Measurements from ENCODE around the gene MCTP2.

MCTP2 gene

DNA sequence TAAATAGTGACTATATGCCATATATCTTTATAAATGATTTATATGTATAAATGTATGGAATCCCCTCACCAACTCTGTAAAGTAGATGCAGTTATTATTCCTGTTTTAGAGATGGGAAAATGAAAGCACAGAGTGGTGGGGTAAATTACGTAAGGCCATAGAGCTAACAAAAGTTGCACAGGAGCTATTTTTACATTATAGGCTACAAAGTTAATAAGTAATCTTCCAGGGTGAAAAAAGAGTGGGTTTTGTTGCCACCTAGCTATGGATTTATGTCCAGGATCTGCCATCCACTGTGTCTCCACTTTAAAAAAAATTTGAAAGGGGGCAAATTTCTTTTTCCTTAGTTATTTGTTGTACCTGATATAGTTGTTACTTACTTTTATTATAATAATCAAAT, 235.7 kb downstream of the MCTP2 start:
- Histone ChIP-seq H3K27me3 (ENCODE audit: low read length) (no peaks in the 10 kb centered on the region), H3K9ac (ENCODE audit: low read length) (no peak overlapping the region), H3K36me3 (ENCODE audit: low read length) (peaks cover 10% of the 10 kb centered on the region; the same call in 1 of the 2 replicates), H3K9me3 (ENCODE audit: insufficient read depth, low read length) (no peaks in the 10 kb centered on the region), H4K20me1 (ENCODE audit: low read depth, low read length) (no peaks in the 10 kb centered on the region), H3F3A (ENCODE audit: insufficient read depth) (no peaks in the 10 kb centered on the region), H2AFZ (ENCODE audit: low read depth, low read length, severe bottlenecking) (no peak overlapping the region), H3K27ac (ENCODE audit: low read depth, low read length) (no peak overlapping the region), H3K4me3 (ENCODE audit: insufficient read depth, low read length, poor library complexity, severe bottlenecking) (no peak overlapping the region), H3K4me2 (ENCODE audit: low read depth, low read length, poor library complexity, severe bottlenecking) (no peak overlapping the region), H3K9me2 (replicated peaks; ENCODE audit: insufficient read depth, low read length) (no peaks in the 10 kb centered on the region), H3K79me2 (ENCODE audit: insufficient read depth, low read length) (no peaks in the 10 kb centered on the region)
- TF ChIP-seq, protein P1, sequence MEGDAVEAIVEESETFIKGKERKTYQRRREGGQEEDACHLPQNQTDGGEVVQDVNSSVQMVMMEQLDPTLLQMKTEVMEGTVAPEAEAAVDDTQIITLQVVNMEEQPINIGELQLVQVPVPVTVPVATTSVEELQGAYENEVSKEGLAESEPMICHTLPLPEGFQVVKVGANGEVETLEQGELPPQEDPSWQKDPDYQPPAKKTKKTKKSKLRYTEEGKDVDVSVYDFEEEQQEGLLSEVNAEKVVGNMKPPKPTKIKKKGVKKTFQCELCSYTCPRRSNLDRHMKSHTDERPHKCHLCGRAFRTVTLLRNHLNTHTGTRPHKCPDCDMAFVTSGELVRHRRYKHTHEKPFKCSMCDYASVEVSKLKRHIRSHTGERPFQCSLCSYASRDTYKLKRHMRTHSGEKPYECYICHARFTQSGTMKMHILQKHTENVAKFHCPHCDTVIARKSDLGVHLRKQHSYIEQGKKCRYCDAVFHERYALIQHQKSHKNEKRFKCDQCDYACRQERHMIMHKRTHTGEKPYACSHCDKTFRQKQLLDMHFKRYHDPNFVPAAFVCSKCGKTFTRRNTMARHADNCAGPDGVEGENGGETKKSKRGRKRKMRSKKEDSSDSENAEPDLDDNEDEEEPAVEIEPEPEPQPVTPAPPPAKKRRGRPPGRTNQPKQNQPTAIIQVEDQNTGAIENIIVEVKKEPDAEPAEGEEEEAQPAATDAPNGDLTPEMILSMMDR (IDR thresholded peaks at IDR 0.05; ENCODE audit: insufficient read depth, low read length, poor library complexity, severe bottlenecking), result no peak
- no peak for TF ChIP-seq EZH2phosphoT487 (conservative IDR thresholded peaks at IDR 0.05; ENCODE audit: low read length)

DNA sequence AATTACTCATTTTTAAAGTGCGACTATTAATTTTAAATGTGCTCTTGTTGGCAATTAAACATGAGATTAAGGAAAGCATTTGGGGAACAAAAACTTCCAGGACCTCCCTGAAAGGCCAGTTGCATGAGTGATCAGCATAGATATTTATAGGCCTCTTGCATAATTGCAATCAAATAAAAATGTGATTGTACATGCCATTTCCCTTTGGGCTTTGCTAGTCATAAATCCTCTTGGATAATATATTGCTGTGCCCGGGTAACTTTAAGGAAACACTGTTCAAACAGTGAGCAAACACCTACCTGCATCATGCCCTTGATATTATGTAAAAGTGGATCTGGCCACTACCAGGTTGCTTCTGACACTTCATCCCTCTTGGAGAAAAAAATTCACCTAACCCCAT, 239.1 kb downstream of the MCTP2 start:
- Histone ChIP-seq H3K27ac (ENCODE audit: low read depth, low read length) (no peak overlapping the region), H3F3A (ENCODE audit: insufficient read depth) (no peaks in the 10 kb centered on the region), H3K9me3 (ENCODE audit: insufficient read depth, low read length) (no peaks in the 10 kb centered on the region), H2AFZ (ENCODE audit: low read depth, low read length, severe bottlenecking) (no peak overlapping the region), H3K9me2 (replicated peaks; ENCODE audit: insufficient read depth, low read length) (no peaks in the 10 kb centered on the region), H3K9ac (ENCODE audit: low read length) (no peak overlapping the region), H3K27me3 (ENCODE audit: low read length) (no peaks in the 10 kb centered on the region), H3K4me3 (ENCODE audit: insufficient read depth, low read length, poor library complexity, severe bottlenecking) (no peak overlapping the region), H3K79me2 (ENCODE audit: insufficient read depth, low read length) (no peaks in the 10 kb centered on the region), H3K36me3 (ENCODE audit: low read length) (peaks cover 16% of the 10 kb centered on the region; the same call in 1 of the 2 replicates), H3K4me2 (ENCODE audit: low read depth, low read length, poor library complexity, severe bottlenecking) (no peak overlapping the region), H4K20me1 (ENCODE audit: low read depth, low read length) (no peaks in the 10 kb centered on the region)
- TF ChIP-seq, protein P1 (IDR thresholded peaks at IDR 0.05; ENCODE audit: insufficient read depth, low read length, poor library complexity, severe bottlenecking), result no peak
- TF ChIP-seq EZH2phosphoT487 (conservative IDR thresholded peaks at IDR 0.05; ENCODE audit: low read length), result no peak

DNA sequence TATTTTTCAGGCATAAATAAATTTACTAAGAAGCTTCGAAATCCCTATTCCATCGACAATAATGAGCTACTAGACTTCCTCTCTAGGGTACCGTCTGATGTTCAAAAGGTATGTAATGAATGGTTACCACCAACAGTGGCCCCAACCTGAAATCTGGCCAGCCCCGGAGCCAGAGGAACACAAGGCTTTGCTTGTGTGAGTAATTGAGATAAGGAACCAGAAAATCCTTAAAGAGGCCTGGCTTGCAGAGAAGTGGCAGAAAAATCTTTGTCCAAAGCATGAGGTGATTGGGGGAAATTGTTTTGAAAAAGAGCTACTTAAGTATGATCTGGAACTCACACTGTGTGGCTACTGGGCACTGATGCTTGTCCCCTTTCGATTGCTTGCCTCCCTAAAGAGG, 245.3 kb downstream of the MCTP2 start:
- no peak overlapping the region for H3K27ac ChIP-seq (ENCODE audit: low read depth, low read length)
- no peaks in the 10 kb centered on the region for H3K9me2 ChIP-seq (replicated peaks; ENCODE audit: insufficient read depth, low read length)
- no peaks in the 10 kb centered on the region for H3K27me3 ChIP-seq (ENCODE audit: low read length)
- no peak overlapping the region for H3K4me2 ChIP-seq (ENCODE audit: low read depth, low read length, poor library complexity, severe bottlenecking)
- H3F3A ChIP-seq (ENCODE audit: insufficient read depth), result no peaks in the 10 kb centered on the region
- no peaks in the 10 kb centered on the region for H3K9me3 ChIP-seq (ENCODE audit: insufficient read depth, low read length)
- H3K36me3 ChIP-seq (ENCODE audit: low read length), result peaks cover 48% of the 10 kb centered on the region
- no peaks in the 10 kb centered on the region for H3K79me2 ChIP-seq (ENCODE audit: insufficient read depth, low read length)
- H3K4me3 ChIP-seq (ENCODE audit: insufficient read depth, low read length, poor library complexity, severe bottlenecking), result no peak overlapping the region
- no peaks in the 10 kb centered on the region for H4K20me1 ChIP-seq (ENCODE audit: low read depth, low read length)
- TF ChIP-seq, protein P1 (IDR thresholded peaks at IDR 0.05; ENCODE audit: insufficient read depth, low read length, poor library complexity, severe bottlenecking), result no peak
- TF ChIP-seq EZH2phosphoT487 (conservative IDR thresholded peaks at IDR 0.05; ENCODE audit: low read length), result no peak
- H2AFZ ChIP-seq (ENCODE audit: low read depth, low read length, severe bottlenecking), result no peak overlapping the region
- no peak overlapping the region for H3K9ac ChIP-seq (ENCODE audit: low read length)
